Natural killer cell treated with Interleukin-12 subunit alpha and Interleukin-12 subunit beta and Interleukin-15 and Interleukin-18, amount 100 ng/mL, for 72 hours (primary cell): ENCODE data around the gene PDE4B. TPM values are rescaled to one million over a fixed set of nuclear protein-coding genes. Genes with fewer than 3 reads are reported as not detected.
A peak's percentile ranks its signal among the peaks of the same experiment; 100 is the strongest.
"Not testable (repeated sequence)": the region's sequence is repeated elsewhere in the genome, so short reads cannot be mapped to it uniquely, and the experiment has no call there.

ENCODE experiments used
- ATAC-seq, 2 donors: fragments of 150-1000 bp; cut with Tn5 transposase in 1 of 2; sonication (Bioruptor Pico), chemical (Tn5 transposase) in 1 of 2; 2 replicates each; pipeline ENCODE4 v1.10.0; 2021
- DNase-seq: peaks from one replicate; pipeline ENCODE4 v3.0.0; 2022; ENCODE audit warnings: low spot score
- H3K27ac Mint-ChIP-seq, 2 donors: 1 replicate in 1 of 2; 2 replicates in 1 of 2; pipeline ENCODE4 v1.8.0; 2022; ENCODE audit warnings: mixed read lengths in 2 of 2, mild to moderate bottlenecking in 1 of 2, moderate library complexity in 1 of 2
- H3K27me3 Mint-ChIP-seq, 2 donors: 1 replicate in 1 of 2; 2 replicates in 1 of 2; pipeline ENCODE4 v1.8.0; 2022; ENCODE audit warnings: mixed read lengths in 2 of 2
- H3K36me3 Mint-ChIP-seq: one replicate; pipeline ENCODE4 v1.8.0; 2022; ENCODE audit warnings: mixed read lengths
- H3K4me1 Mint-ChIP-seq, 2 donors: 1 replicate in 1 of 2; 2 replicates in 1 of 2; pipeline ENCODE4 v1.8.0; 2022; ENCODE audit warnings: low read depth in 2 of 2, mixed read lengths in 2 of 2, mild to moderate bottlenecking in 1 of 2
- H3K4me3 Mint-ChIP-seq: one replicate; pipeline ENCODE4 v1.8.0; 2022; ENCODE audit warnings: mixed read lengths
- H3K9me3 Mint-ChIP-seq: 2 replicates; pipeline ENCODE4 v1.8.0; 2022; ENCODE audit warnings: mixed read lengths
- total RNA-seq, 2 donors: library from RNA; stranded (reverse); gene quantifications; one replicate each; pipeline ENCODE4 v1.2.3, GENCODE V29; 2022

The PDE4B gene
- total RNA-seq, 2 donors from 2014 or later: 83.8 to 136 TPM

DNA sequence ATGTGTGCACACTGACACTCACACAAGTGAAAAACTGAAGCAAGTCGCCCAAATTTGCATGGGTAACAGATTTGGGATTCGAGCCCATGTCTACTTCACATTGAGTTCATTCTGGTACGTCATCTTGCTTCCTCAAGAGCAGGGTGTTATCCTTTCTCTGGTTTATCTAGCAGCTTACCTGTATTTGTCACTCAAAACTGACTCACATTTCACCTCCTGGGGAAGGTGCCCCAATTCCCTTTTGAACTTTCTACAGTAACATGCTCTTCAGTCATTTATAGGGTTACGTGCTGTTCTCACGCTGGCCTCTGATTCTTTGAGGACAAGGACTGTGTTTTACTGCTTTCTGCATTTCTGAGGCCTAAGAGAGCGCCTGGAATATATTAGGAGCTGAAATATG lies 162.8 kb downstream of the PDE4B start:
- Mint-ChIP-seq H3K27ac (no peak overlapping the region), H3K9me3 (no peaks in the 10 kb centered on the region), H3K27me3 (peaks cover 0 to 6% of the 10 kb centered on the region in 2 donors), H3K4me3 (no peak overlapping the region), H3K4me1 (no peaks in the 10 kb centered on the region), H3K36me3 (no peaks in the 10 kb centered on the region)
- no peak for DNase-seq
- ATAC-seq: no peak

DNA sequence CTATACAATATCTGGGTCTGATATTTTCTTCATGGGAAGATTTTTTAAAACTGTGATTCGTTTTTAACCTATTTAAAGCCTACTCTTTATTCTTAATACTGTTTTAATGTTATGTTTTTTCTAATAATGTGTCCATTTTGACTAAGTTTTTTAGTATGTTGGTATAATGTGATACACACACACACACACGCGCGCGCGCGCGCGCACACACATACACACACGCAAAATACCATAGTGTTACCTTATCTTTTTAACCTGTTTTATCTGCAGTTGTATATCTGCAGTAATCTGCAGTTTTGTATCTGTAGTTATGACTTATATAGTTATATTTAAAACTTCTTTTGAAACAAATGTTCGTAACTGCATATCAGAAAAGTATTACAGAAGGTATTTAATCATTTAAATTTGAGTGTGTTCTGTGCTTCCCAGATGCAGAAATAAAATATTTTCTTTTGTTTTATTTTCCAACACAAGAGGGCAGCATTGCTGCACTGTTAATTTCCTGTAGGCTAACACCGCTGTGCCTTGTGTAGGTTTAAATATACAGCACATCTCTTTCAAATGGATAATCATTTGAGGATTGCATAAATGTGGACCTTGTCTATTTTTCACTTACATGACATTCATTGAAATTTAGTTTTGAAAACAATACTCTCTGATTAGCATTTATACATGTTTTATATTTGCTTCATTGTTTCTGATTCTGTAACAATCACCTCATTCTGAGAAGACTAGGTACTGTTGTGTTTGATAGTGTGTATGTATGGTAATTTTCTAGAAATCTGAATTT lies 166.1 kb downstream of the PDE4B start:
- Mint-ChIP-seq H3K4me1 (no peaks in the 10 kb centered on the region), H3K27ac (no peak overlapping the region), H3K36me3 (no peaks in the 10 kb centered on the region), H3K27me3 (peaks cover 0 to 8% of the 10 kb centered on the region in 2 donors), H3K9me3 (no peaks in the 10 kb centered on the region), H3K4me3 (no peak overlapping the region)
- peak; percentile 65 for DNase-seq
- peak in 1 of 2 donors; percentile 53 for ATAC-seq

DNA sequence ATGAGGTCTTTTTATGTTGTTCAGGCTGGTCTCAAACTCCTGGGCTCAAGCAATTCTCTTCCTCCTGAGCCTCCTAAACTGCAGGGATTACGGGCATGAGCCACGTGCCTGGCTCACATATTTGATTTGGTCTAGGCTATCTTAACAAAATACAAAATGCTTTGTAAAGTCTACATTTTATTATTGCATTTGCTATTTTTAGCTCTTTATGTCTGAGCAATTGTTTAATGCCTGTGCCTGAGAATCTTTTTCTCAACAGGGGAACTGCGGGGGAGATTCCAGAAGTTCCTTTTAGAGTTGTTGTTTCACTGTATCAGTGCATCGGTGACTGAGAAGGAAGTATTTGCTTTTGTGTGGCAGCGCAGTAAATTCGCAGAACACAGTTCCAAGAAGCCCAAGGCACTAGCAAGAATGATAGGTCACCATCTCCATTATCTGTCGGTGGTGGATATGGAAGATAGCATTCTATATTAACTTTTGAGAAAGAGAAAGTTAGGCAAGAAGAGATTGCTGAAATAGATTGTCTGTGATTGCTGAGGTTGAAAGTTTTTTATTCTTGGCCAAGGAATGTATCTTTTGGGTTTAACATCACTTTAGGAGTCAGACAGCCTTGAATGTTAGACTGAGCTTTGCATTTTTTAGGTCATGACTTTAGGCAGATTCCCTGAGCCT lies 167.3 kb downstream of the PDE4B start:
- peaks cover 0 to 8% of the 10 kb centered on the region in 2 donors for H3K27me3 Mint-ChIP-seq
- no peaks in the 10 kb centered on the region for H3K9me3 Mint-ChIP-seq
- no peaks in the 10 kb centered on the region for H3K4me1 Mint-ChIP-seq
- H3K36me3 Mint-ChIP-seq: no peaks in the 10 kb centered on the region
- ATAC-seq (peak in 1 of 2 donors; percentile 52), DNase-seq (no peak)
- no peak overlapping the region for H3K27ac Mint-ChIP-seq
- H3K4me3 Mint-ChIP-seq: no peak overlapping the region

DNA sequence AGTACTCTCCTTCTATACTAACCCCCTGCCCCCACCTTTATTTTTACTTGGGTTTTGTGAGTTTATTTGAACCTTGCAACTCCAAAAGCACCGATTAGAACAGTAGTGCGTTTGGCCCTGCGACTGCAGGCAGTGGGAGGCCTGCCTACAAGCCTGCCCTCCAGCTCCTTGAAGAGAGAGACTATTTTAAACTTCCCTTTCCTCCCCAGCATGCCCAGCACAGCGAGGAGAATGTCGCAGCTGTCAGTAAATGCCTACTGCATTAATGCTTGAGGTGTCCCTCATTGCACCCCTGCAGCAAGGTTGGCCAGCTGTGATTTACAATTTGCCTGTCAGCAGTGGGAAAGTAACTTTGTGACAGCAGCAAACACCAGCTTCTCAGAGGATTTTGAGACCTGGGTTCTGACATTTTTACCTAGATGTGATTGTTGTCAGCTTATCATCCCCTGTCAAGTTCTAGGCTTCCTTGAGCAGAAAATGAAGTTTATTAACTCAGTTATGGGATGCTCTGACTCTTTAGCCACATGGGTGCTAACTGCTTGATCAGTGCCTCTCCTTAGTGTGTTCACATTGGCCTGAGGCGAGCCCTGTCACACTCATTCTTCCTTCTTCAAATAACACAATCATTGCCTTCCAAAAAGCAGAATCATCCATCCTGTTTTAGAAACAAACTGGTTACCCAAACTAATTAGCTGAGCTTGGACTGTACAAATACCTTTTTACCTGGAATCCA lies 170.6 kb downstream of the PDE4B start:
- H3K36me3 Mint-ChIP-seq: no peaks in the 10 kb centered on the region
- H3K4me3 Mint-ChIP-seq: no peak overlapping the region
- peaks cover 11 to 14% of the 10 kb centered on the region in 2 donors for H3K27me3 Mint-ChIP-seq
- peaks cover 3% of the 10 kb centered on the region for H3K9me3 Mint-ChIP-seq
- no peaks in the 10 kb centered on the region for H3K4me1 Mint-ChIP-seq
- DNase-seq (no peak), ATAC-seq (no peak)
- H3K27ac Mint-ChIP-seq: no peak overlapping the region

DNA sequence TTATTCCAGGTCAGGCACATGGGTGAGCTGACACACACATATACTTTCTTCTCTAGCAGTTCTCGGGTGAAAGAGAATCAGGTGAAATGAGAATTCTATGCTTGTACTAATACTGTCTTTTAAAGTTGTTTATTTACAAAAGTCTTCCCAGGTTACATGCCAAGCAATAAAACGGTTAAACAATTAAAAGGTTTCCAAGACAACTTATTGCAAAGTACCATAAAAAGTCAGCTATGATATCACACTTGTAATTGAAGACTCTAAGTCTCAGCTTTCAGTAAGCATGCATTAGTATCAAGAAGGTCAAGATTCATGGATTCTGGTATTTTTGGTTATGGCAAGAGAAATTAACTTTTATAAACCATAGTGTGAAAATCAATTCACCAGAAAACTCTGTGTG lies 171.4 kb downstream of the PDE4B start:
- peaks cover 3% of the 10 kb centered on the region for H3K9me3 Mint-ChIP-seq
- H3K36me3 Mint-ChIP-seq: no peaks in the 10 kb centered on the region
- no peak overlapping the region for H3K4me3 Mint-ChIP-seq
- ATAC-seq: no peak
- no peak for DNase-seq
- H3K27me3 Mint-ChIP-seq: peaks cover 11 to 14% of the 10 kb centered on the region in 2 donors
- no peak overlapping the region for H3K27ac Mint-ChIP-seq
- no peaks in the 10 kb centered on the region for H3K4me1 Mint-ChIP-seq

DNA sequence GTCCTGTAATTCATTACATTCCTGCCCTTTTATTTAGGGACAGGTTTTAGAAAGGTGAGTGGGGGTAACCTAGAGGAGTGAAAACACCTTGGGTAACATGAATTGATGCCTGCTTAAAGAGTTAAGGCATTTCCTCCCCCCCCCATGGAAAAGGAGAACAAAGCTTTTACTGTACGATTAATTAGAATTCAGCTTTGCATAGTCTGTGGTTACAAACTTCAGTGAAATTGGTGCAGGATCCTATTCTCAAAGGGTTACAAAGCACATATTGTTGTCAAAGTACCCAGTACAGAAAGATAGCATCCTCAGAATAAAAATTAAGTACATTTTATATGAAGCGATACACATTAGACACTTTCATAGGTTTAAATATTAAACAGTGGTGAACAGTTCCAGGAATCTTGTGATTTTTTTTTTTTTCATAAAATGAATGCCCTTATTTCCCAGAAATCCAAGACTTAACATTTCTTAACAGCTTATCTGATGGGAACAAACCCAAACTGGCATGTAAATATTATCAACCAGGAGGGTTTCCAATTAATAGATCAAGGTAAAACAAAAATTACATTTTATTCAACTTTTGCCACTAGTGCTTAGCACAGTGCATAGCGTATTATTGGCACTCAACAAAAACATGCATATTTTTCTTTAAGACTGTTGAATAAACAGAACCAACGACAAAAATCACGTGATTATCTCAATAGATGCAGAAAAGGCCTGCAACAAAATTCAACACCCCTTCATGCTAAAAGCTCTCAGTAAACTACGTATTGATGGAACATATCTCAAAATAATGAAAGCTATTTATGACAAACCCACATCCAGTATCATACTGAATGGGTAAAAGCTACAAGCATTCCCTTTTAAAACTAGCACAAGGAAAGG lies 172.7 kb downstream of the PDE4B start:
- Mint-ChIP-seq H3K4me1 (no peaks in the 10 kb centered on the region), H3K4me3 (no peak overlapping the region), H3K36me3 (no peaks in the 10 kb centered on the region), H3K27ac (no peak overlapping the region), H3K9me3 (peaks cover 3% of the 10 kb centered on the region), H3K27me3 (peaks cover 9 to 13% of the 10 kb centered on the region in 2 donors)
- ATAC-seq (no peak), DNase-seq (no peak)

DNA sequence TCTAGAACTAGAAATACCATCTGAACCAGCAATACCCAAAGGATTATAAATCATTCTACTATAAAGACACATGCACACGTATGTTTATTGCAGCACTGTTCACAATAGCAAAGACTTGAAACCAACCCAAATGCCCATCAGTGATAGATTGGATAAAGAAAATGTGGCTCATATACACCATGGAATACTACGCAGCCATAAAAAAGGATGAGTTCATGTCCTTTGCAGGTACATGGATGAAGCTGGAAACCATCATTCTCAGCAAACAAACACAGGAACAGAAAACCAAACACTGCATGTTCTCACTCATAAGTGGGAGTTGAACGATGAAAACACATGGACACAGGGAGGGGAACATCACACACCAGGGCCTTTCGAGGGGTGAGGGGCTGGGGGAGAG lies 174.8 kb downstream of the PDE4B start:
- H3K4me3 Mint-ChIP-seq, H3K9me3 Mint-ChIP-seq, DNase-seq, H3K27ac Mint-ChIP-seq, H3K4me1 Mint-ChIP-seq, H3K36me3 Mint-ChIP-seq, ATAC-seq: not testable (repeated sequence)
- H3K27me3 Mint-ChIP-seq: peaks cover 13 to 19% of the 10 kb centered on the region in 2 donors

DNA sequence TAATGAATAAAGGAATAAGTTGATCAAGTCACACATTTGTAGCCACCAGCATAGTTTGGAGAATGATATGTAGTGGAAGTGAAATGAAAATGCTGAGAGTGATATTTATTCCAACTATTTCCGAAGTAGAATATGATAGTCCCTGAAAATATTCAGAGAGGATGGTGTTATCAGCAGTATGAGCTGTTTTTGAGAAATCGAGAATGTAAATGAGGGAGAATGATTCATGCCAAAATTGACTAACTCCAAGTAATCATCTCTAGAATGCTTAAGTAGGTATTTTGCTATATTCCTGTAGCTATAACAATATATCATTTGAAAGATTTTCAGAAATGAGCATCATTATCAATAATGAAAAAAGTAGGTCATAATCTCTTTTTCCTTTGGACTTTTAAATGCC lies 178.9 kb downstream of the PDE4B start:
- DNase-seq (no peak), ATAC-seq (no peak)
- Mint-ChIP-seq H3K4me3 (no peak overlapping the region), H3K36me3 (peaks cover 12% of the 10 kb centered on the region), H3K27ac (no peak overlapping the region), H3K4me1 (no peaks in the 10 kb centered on the region), H3K9me3 (peaks cover 14% of the 10 kb centered on the region), H3K27me3 (peaks cover 11 to 15% of the 10 kb centered on the region in 2 donors)

DNA sequence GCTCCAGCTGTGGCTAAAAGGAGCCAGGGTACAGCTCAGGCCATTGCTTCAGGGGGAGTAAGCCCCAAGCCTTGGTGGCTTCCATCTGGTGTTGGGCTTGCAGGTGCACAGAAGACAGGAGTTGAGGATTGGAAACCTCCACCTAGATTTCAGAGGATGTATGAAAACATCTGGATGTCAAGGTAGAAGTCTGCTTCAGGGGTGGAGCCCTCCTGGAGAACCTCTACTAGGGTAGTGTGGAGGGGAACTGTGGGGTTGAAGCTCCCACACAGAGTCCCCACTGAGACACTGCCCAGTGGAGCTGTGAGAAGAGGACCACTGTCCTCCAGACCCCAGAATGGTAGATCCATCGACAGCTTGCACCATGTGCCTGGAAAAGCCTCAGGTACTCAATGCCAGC lies 183.0 kb downstream of the PDE4B start:
- ATAC-seq (no peak), DNase-seq (no peak)
- no peak overlapping the region for H3K4me3 Mint-ChIP-seq
- peaks cover 2 to 21% of the 10 kb centered on the region in 2 donors for H3K27me3 Mint-ChIP-seq
- H3K9me3 Mint-ChIP-seq: peaks cover 13% of the 10 kb centered on the region
- H3K27ac Mint-ChIP-seq: no peak overlapping the region
- peaks cover 16% of the 10 kb centered on the region for H3K36me3 Mint-ChIP-seq
- no peaks in the 10 kb centered on the region for H3K4me1 Mint-ChIP-seq

DNA sequence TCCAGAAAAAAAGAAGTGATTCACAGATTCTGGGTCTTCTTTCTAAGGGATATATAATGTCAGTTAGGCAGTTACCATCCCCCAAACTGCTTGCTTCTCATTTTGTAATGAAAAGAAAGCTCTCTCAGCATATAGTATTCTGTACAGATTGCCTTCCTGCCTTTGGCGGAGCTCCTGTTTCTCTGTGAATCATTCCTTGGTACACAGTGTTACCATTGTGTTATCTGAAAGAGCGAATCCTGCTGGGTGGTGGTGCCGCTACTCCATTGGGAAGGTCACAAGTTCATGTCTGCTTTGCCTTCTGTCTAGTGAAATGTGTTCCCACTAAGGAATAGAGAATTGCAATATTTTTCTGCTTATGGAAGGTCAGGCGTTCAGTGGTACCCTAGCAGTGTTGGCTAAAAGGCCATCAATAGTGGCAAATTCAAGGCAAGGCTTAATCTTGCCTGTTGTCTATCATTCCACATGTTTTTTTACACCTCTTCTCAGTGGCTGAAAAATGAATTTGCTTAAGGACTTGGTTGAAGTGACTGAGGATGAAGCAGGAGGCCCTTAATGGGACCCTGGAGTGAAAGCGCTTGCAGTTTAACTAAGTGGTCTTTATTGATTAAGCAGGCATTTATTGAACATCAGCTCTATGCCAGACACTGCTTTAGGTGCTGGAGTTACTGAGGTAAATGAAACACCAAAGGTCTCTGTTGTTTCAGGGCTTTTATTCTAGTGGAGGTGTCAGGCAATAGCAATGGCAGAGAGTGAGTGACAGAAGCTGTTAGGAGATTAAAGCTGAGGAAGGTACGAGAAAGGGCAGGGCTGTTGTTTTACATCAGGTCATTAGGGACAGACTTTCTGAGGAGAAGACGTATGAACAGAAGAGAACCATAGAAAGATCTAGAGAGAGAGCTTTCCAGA lies 186.7 kb downstream of the PDE4B start:
- ATAC-seq (no peak), DNase-seq (no peak)
- peaks cover 10 to 30% of the 10 kb centered on the region in 2 donors for H3K27me3 Mint-ChIP-seq
- no peaks in the 10 kb centered on the region for H3K4me1 Mint-ChIP-seq
- no peak overlapping the region for H3K4me3 Mint-ChIP-seq
- H3K36me3 Mint-ChIP-seq: peaks cover 16% of the 10 kb centered on the region
- H3K27ac Mint-ChIP-seq: no peak overlapping the region
- peaks cover 13% of the 10 kb centered on the region for H3K9me3 Mint-ChIP-seq

DNA sequence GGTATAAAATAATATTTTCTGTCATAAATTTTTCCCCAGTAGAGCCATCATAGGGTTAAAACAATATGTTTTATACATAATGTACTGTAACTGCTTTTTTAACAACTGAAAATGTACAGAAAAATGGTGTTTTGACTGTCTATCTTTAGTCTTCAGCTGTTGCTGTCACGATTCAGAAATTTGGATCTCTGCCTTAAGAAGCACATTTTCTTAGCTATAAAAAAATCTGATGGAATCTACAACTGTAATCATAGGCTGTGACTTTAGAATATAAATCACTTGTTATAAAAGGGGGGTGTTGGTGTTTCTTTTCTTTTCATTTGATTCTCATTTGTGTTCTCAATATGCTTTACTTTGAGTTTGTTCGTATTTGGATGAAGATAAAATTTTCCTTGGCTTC lies 187.5 kb downstream of the PDE4B start:
- Mint-ChIP-seq H3K4me3 (no peak overlapping the region), H3K27ac (no peak overlapping the region), H3K4me1 (no peaks in the 10 kb centered on the region), H3K9me3 (peaks cover 6% of the 10 kb centered on the region), H3K36me3 (peaks cover 8% of the 10 kb centered on the region), H3K27me3 (peaks cover 10 to 24% of the 10 kb centered on the region in 2 donors)
- ATAC-seq: no peak
- DNase-seq: no peak

DNA sequence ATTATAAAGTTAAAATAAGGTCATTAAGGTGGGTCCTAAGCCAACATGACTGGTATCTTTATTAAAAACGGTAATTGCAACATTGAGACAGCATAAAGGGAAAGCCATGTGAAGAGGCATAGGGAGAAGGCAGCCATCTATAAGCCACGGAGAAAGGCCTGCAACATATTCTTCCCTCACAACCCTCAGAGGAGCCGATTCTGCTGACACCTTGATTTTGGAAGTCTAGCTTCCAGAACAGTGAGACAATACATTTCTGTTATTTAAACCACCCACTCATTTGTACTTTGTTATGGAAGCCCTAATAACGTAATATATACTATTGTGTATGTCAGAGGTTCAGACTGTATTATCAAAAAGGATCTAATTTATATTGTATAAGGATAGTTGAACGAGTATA lies 190.8 kb downstream of the PDE4B start:
- Mint-ChIP-seq H3K4me1 (no peaks in the 10 kb centered on the region), H3K27me3 (peaks cover 10 to 32% of the 10 kb centered on the region in 2 donors)

More for the DNA sequence above, 190.8 kb downstream of the PDE4B start:
- DNase-seq: no peak
- Mint-ChIP-seq H3K36me3 (no peaks in the 10 kb centered on the region), H3K4me3 (no peak overlapping the region), H3K27ac (no peak overlapping the region), H3K9me3 (no peaks in the 10 kb centered on the region)
- ATAC-seq: no peak
